Kidney (tissue), 14 donors: ENCODE results near the gene JMJD4. TPM values are rescaled to one million over a fixed set of nuclear protein-coding genes. Genes with fewer than 3 reads are reported as not detected.
A peak's percentile ranks its signal among the peaks of the same experiment; 100 is the strongest.

Experiments
- DNase-seq, 5 donors: peaks; one replicate each; pipeline ENCODE4 v3.0.0-alpha.2; 2013 to 2020
- FAIRE-seq: peaks from 2 replicates; lab custom pipeline; 2012; peaks lifted over from hg19 to GRCh38; lab: Jason Lieb, UNC
- H3K27ac ChIP-seq, 2 donors: one replicate each; pipeline ENCODE4 v1.7.0; 2013; ENCODE audit warnings: low read depth in 2 of 2, low read length in 2 of 2, inconsistent platforms in 1 of 2
- H3K27me3 ChIP-seq: one replicate; pipeline ENCODE4 v1.7.1; 2013; ENCODE audit warnings: low read length, inconsistent platforms; ENCODE audit not compliant: control insufficient read depth, insufficient read depth
- H3K36me3 ChIP-seq, 3 donors: one replicate each; pipeline versions ENCODE4 v1.7.0 to v1.7.1; 2013; ENCODE audit warnings: low read length in 3 of 3, control low read depth in 1 of 3, inconsistent platforms in 1 of 3; ENCODE audit not compliant: insufficient read depth in 3 of 3, control insufficient read depth in 2 of 3
- H3K4me1 ChIP-seq, 3 donors: one replicate each; pipeline versions ENCODE4 v1.7.0 to v1.7.1; 2013; ENCODE audit warnings: low read length in 3 of 3, inconsistent platforms in 1 of 3, low read depth in 1 of 3; ENCODE audit not compliant: control insufficient read depth in 2 of 3, insufficient read depth in 2 of 3
- H3K4me3 ChIP-seq, 3 donors: one replicate each; pipeline versions ENCODE4 v1.7.0 to v1.8.1; 2013; ENCODE audit warnings: low read length in 3 of 3, control low read depth in 1 of 3, inconsistent platforms in 1 of 3
- H3K9ac ChIP-seq, 3 donors: one replicate each; pipeline versions ENCODE4 v1.7.0 to v1.7.1; 2013; ENCODE audit warnings: low read length in 3 of 3, control low read depth in 1 of 3, inconsistent platforms in 1 of 3
- H3K9me3 ChIP-seq, 3 donors: one replicate each; pipeline versions ENCODE4 v1.7.0 to v1.7.1; 2013; ENCODE audit warnings: low read length in 3 of 3, control low read depth in 1 of 3, inconsistent platforms in 1 of 3; ENCODE audit not compliant: control insufficient read depth in 2 of 3, insufficient read depth in 1 of 3
- CTCF ChIP-seq: IDR thresholded peaks from 3 replicates; pipeline ENCODE4 v1.5.1; 2012; ENCODE audit warnings: mild to moderate bottlenecking, moderate library complexity, borderline replicate concordance; ENCODE audit not compliant: insufficient read depth; ENCODE audit errors: extremely low read depth
- intact Hi-C: fragments of 100-400 bp; cut with DNase I; formaldehyde crosslinking; loops from one replicate; pipeline ENCODE4 v1.11.1; 2022
- polyA plus RNA-seq: library from polyadenylated mRNA; stranded (reverse); fragments of 350-450 nt; fragmentation: Illumina TruSeq; extraction: RNeasy Lipid Tissue Mini Kit (QIAGEN cat#74804); gene quantifications from one replicate; pipeline ENCODE4 v1.2.3, GENCODE V29; 2014; ENCODE audit warnings: low read depth, low replicate concordance; ENCODE audit not compliant: insufficient read depth
- total RNA-seq: library from RNA; stranded (reverse); fragmentation: NEBNext Ultra II Directional; extraction: Animal tissue kit (Norgen Biotek cat#: 25700); gene quantifications from one replicate; pipeline ENCODE4 v1.2.1, GENCODE V29; 2021
- donor health status: control.
- donor health status: control.
- donor health status: control.
- donor health status: control.
- donor health status: control.
- donor health status: DM: yes; HTN: yes; CAD: no.
- donor health status: Normal renal cell carcinoma (clear cell type).

JMJD4 gene
- total and polyA plus RNA-seq, 2 donors from 2014 or later, result 12.6 to 15.9 TPM

DNA sequence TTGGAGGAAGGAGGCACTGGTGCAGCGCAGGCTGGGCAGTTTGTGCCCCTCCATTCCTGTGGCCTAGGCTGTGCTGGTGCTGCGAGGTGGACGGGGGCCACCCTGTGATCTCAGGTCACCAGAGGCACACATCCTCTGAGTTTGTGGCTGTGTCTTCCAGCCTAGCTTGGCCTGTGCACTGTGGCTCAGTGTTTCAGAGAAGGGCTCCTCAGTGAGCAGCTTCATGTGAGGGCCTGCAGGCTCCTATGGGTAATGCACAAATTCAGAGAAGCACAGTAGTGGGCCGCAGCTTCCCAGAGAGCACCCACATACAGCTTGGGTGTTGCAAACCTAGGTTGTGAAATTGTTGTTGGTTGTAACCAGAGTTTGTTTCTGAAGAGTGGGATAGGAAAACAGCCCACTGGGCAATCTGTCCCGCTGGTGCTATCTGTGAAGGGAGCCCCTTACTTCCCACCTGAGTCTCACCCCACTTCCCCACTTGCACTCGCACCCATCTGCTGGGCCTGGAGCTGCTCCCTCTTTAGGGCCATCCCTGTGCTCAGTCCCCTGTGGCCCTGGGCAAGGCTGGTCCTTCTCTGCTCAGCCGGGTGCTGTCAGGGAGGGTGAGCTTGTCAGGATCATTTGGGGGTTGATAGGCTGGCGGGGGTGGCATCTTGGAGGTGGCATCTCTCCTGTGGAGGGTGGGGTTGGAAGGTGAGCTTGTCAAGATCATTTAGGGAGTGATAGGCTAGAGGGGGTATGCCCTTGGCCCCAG lies 30.3 kb upstream of the JMJD4 start:
- Histone ChIP-seq H3K4me1 (peaks cover 0 to 5% (median 0%) of the 10 kb centered on the region in 3 donors), H3K27me3 (no peaks in the 10 kb centered on the region), H3K4me3 (no peak overlapping the region), H3K36me3 (peaks cover 5 to 24% (median 8%) of the 10 kb centered on the region in 3 donors), H3K27ac (no peak overlapping the region), H3K9me3 (peaks cover 0 to 2% (median 0%) of the 10 kb centered on the region in 3 donors), H3K9ac (no peak overlapping the region)
- peak in 1 of 5 donors; percentile 60 for DNase-seq
- TF ChIP-seq CTCF, result no peak
- no peak for FAIRE-seq
- intact Hi-C loops, result loop anchor here (10.0 kb wide), 1 partner anchor 179 kb away; the partner anchor contains the start of gene WNT9A

GRCh38 chr1:227764019-227764391 lies 28.9 kb upstream of the JMJD4 start:
- Histone ChIP-seq H3K36me3 (peaks cover 10 to 30% (median 19%) of the 10 kb centered on the region in 3 donors), H3K9me3 (peaks cover 0 to 2% (median 0%) of the 10 kb centered on the region in 3 donors), H3K27ac (no peak overlapping the region), H3K4me1 (peaks cover 0 to 5% (median 0%) of the 10 kb centered on the region in 3 donors), H3K9ac (no peak overlapping the region), H3K4me3 (no peak overlapping the region), H3K27me3 (no peaks in the 10 kb centered on the region)
- TF ChIP-seq CTCF, result no peak
- no peak for DNase-seq
- no peak for FAIRE-seq
- intact Hi-C loops, result loop anchor here (10.0 kb wide), 1 partner anchor 181 kb away; the partner anchor contains the start of gene WNT9A

- H3K4me1 ChIP-seq, result peaks cover 0 to 5% (median 0%) of the 10 kb centered on the region in 3 donors
Measured at GRCh38 chr1:227763246-227764018, 28.3 kb upstream of the JMJD4 start.

More at GRCh38 chr1:227763246-227764018, 28.3 kb upstream of the JMJD4 start:
- FAIRE-seq, result no peak
- H3K4me3 ChIP-seq, result no peak overlapping the region
- no peak overlapping the region for H3K9ac ChIP-seq
- intact Hi-C loops, result loop anchor here (10.0 kb wide), 1 partner anchor 181 kb away; the partner anchor contains the start of gene WNT9A
- peak in 1 of 5 donors; percentile 67 for DNase-seq
- no peak overlapping the region for H3K27ac ChIP-seq
- no peak for TF ChIP-seq CTCF
- peaks cover 10 to 30% (median 22%) of the 10 kb centered on the region in 3 donors for H3K36me3 ChIP-seq
- H3K9me3 ChIP-seq, result peaks cover 0 to 2% (median 0%) of the 10 kb centered on the region in 3 donors
- H3K27me3 ChIP-seq, result no peaks in the 10 kb centered on the region
